ELF-1 (cell line): Measurements from ENCODE around the gene ZNF83.
"Not testable (repeated sequence)": the region's sequence is repeated elsewhere in the genome, so short reads cannot be mapped to it uniquely, and the experiment has no call there.

Experiments used
- DNase-seq: peaks from one replicate; pipeline ENCODE4 v3.0.0-alpha.2; 2016; ENCODE audit warnings: low read depth, low spot score

Gene ZNF83

GRCh38 chr19:52640916-52641315 lies 2.8 kb upstream of the ZNF83 start:
- DNase-seq: peak; percentile 54

- no peak for DNase-seq
Observed at GRCh38 chr19:52639996-52640395, 1.8 kb upstream of the ZNF83 start.

- DNase-seq: no peak
Observed at GRCh38 chr19:52638601-52639000, 446 bp upstream of the ZNF83 start.

DNA sequence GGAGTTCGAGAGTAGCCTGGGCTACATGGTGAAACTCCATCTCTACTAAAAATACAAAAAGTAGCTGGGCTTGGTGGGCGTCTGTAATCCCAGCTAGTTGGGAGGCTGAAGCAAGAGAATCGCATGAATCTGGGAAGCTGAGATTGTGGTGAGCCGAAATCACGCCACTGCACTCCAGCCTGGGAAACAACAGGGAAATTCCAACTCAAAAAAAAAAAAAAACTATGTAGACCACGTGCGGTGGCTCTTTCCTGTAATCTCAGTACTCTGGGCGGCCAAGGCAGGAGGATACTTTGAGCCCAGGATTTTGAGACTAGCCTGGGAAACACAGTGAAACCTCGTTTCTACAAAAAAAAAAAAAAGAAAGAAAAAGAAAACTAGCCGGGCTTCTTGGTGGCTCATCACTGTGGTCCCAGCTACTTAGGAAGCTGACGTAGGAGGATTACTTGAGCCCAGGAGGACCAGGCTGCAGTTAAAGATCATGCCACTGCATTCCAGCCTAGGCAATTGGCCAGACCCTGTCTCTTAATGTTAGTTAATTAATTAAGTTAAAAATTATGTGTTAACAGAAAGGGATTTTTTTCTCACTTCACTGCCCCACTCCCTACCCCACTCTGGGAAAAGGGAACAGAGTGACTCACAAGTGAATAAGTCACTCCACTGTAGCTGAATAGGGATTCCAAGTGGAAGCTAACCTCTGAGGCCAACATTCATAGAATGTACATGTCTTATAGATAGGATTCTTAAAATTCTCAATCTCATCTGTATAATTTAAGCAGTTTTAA lies 2.2 kb downstream of the ZNF83 start:
- DNase-seq: no peak

DNA sequence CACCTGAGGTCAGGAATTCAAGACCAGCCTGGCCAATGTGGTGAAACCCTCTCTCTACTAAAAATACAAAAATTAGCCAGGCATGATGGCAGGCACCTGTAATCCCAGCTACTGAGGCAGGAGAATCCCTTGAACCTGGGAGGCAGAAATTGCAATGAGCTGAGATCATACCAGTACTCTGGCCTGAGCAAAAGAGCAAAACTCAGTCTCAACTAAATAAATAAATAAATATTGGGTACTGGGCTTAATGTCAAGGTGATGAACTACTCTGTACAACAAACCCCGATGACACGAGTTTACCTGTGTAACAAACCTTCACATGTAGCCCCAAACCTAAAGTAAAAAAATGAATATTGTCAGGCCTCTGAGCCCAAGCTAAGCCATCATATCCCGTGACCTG lies 10.7 kb downstream of the ZNF83 start:
- DNase-seq: not testable (repeated sequence)

- no peak for DNase-seq
Observed at GRCh38 chr19:52626915-52627314, 11.2 kb downstream of the ZNF83 start.

DNA sequence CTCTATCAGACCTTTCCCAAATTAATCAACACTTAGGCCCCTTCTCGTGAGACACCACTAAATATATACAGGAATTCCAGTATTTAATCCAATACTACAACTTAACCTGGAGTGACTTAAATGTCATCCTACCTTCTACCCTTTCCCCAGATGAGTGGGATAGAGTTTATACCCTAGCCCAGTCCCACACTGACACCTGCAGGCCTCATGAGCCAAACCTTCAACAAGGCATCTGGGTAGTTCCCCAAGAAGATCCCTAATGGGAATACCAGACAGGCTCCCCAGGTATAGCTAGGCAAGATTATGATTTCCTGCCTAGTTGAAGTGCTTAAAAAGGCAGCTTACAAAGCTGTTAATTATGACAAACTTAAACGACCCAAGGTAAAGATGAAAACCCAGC lies 15.9 kb downstream of the ZNF83 start:
- no peak for DNase-seq

DNA sequence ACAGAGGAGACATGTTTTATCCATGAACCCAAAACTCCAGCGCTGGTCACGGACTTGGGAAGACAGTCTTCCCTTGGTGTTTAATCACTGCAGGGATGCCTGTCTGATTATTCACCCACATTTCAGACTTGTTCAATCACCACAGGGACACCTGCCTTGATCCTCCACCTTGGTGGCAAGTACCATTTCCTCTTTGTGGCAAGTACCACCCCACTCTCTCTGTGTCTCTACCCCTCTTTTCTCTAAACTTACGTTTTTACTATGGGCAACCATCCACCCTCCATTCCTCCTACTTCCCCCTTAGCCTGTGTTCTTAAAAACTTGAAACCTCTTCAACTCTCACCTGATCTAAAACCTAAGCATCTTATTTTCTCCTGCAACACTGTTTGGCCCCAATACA lies 16.8 kb downstream of the ZNF83 start:
- DNase-seq: no peak

GRCh38 chr19:52613299-52613906 lies 24.8 kb downstream of the ZNF83 start:
- DNase-seq: no peak

DNA sequence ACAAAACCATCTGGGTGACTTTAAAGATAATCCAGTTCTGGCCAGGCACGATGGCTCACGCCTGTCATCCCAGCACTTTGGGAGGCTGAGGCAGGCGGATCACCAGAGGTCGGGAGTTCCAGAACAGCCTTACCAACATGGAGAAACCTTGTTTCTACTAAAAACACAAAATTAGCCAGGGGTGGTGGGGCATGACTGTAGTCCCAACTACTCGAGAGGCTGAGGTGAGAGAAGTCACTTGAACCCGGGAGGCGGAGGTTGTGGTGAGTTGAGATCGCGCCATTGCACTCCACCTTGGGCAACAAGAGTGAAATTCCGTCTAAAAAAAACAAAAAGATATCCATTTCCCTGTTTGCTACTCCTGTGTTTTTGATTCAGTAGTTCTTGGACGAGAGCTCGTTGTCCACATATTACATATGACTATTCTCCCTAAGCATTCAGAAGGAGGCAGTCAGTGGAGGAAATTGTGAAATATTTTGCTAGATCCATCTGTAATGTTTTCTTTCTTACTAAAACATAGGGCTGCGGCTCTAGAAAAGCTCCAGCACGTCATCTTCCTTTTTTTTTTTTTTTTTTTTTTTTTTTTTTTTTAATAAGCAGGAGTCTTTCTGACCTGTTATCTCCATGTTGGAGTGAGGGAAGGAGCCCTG lies 34.5 kb downstream of the ZNF83 start:
- DNase-seq: no peak

- no peak for DNase-seq
Observed at GRCh38 chr19:52602941-52603340, 35.2 kb downstream of the ZNF83 start.

DNA sequence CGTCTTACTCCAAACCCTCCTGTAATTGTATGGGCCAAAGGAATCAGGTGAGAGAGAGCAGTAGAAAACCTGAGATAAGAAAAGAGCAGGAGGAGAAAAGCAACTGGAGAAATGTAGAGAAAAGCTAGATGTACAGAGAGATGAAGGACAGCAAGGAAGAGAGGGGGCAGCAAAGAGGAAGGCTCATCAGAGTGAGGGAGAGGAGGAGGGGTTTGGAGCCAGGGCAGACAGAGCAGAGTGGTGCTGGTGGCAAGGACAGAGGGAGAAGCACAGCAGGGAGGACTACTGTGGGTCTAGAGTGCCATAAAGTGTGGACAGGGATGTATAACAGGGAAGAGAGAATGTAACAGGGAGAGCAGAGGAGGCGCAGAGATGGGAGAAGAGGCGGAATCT lies 36.2 kb downstream of the ZNF83 start:
- DNase-seq: peak; percentile 46

GRCh38 chr19:52601025-52601973 lies 36.9 kb downstream of the ZNF83 start:
- peak; percentile 92 for DNase-seq

DNA sequence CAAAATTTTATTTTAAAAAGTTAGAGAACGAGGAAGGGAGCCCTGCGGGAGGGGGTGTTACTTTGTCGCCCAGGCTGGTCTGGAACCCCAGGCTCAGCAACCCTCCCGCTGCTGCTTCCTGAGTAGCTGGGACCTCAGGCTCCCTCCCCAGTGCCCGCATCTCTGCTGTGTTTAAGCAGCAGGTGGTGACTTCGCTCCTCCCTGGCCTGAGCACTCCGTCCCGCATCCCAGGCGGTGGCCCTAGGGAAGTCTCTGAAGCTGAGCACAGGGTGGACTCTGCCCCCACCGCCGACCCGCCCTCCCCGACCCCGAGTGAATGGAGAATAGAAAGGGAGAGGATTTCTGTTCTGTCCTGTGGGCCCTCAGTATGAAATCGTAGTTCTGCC lies 37.5 kb downstream of the ZNF83 start:
- DNase-seq: no peak

DNA sequence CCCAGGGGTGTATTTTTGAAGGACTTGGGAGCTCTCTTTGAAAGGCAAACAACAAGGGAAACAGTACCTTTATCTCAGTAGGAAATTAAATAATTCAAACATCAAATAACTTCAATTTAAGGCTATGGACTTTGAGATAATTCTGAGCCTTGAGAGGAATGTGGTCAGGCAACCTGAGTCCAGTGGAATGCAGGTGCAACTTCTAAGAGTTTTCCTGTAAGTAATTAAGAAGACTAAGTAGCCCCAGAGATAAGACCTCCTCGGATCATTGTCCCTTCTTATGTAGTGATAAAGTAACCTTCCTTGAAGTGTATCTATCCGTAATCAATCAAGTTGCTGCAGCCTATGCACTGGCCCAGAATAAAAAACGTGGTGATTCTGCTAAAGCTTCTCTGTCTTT lies 38.9 kb downstream of the ZNF83 start:
- no peak for DNase-seq

DNA sequence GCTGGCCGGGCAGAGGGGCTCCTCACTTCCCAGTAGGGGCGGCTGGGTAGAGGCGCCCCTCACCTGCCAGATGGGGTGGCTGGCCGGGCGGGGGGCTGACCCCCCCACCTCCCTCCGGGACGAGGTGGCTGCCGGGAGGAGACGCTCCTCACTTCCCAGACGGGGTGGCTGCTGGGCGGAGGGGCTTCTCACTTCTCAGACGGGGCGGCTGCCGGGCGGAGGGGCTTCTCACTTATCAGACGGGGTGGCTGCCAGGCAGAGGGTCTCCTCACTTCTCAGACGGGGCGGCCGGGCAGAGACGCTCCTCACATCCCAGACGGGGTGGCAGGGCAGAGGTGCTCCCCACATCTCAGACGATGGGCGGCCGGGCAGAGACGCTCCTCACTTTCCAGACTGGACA lies 44.7 kb downstream of the ZNF83 start:
- DNase-seq: not testable (repeated sequence)

DNA sequence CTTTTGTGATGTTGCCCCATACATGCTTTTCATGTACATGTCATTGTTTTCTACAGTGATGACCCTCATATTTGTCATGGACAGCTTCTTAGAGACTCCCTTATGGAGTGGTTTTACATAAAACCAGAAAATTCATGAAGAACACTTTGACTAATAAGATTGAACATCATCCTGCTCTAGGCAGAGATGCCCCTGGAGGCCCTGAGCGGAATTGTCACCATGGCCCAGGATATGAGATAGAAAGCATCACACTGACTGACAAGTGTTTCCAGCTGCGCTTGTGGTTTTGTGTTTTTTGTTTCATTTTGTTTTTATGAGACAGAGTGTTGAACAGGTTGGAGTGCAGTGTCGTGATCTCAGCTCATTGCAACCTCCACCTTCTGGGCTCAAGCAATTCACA lies 45.9 kb downstream of the ZNF83 start:
- DNase-seq: no peak

DNA sequence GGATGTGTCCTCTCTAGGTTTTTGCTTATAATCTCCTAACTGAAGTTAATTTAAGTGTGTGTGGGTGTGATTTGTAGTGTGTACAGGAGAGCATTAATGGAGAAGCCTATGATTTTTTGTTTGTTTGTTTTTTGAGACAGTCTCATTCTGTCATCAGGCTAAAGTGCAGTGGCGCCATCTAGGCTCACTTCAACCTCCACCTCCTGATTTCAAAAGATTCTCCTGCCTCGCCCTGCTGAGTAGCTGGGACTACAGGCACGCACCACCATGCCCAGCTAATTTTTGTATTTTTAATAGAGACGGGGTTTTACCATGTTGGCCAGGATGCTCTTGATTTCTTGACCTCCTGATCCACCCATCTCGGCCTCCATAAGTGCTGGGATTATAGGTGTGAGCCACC lies 47.4 kb downstream of the ZNF83 start:
- DNase-seq: no peak

- peak; percentile 34 for DNase-seq
Observed at GRCh38 chr19:52585604-52586003, 52.6 kb downstream of the ZNF83 start.

GRCh38 chr19:52584736-52585440 lies 53.3 kb downstream of the ZNF83 start:
- peak; percentile 78 for DNase-seq
